Neuronal stem cell (in vitro differentiated cells): ENCODE data around the gene SERPINA5.

Source experiments
- DNase-seq: peaks from one replicate; pipeline ENCODE4 v3.0.0-alpha.2; 2013; ENCODE audit warnings: low spot score
- H2AFZ ChIP-seq: one replicate; pipeline ENCODE4 v1.6.1; 2013; ENCODE audit warnings: mild to moderate bottlenecking, low read length, inconsistent platforms
- H2AK5ac ChIP-seq: 2 replicates; pipeline ENCODE4 v1.6.1; 2013; ENCODE audit warnings: low read depth, mild to moderate bottlenecking, inconsistent platforms, low read length, moderate library complexity, mixed read lengths
- H2BK120ac ChIP-seq: 2 replicates; pipeline ENCODE4 v1.6.1; 2013; ENCODE audit warnings: low read depth, mild to moderate bottlenecking, inconsistent platforms, low read length, moderate library complexity, mixed read lengths
- H2BK12ac ChIP-seq: one replicate; pipeline ENCODE4 v1.6.1; 2013; ENCODE audit warnings: low read length, inconsistent platforms
- H2BK15ac ChIP-seq: 2 replicates; pipeline ENCODE4 v1.6.1; 2013; ENCODE audit warnings: mild to moderate bottlenecking, low read length, inconsistent platforms, mixed read lengths
- H2BK5ac ChIP-seq: one replicate; pipeline ENCODE4 v1.6.1; 2013; ENCODE audit warnings: inconsistent platforms, mild to moderate bottlenecking, low read length, moderate library complexity
- H3K14ac ChIP-seq: one replicate; pipeline ENCODE4 v1.6.1; 2013; ENCODE audit warnings: low read length, inconsistent platforms
- H3K18ac ChIP-seq: 2 replicates; pipeline ENCODE4 v1.6.1; 2013; ENCODE audit warnings: low read length, inconsistent platforms
- H3K23ac ChIP-seq: 2 replicates; pipeline ENCODE4 v1.6.1; 2013; ENCODE audit warnings: low read depth, mild to moderate bottlenecking, mixed read lengths, low read length, inconsistent platforms; ENCODE audit not compliant: poor library complexity
- H3K27ac ChIP-seq: replicated peaks from 3 replicates; pipeline ENCODE4 v1.5.1; 2013; ENCODE audit warnings: low read length, inconsistent platforms
- H3K27me3 ChIP-seq, 3 experiments: 2 replicates each; pipeline ENCODE4 v1.6.1; 2013; ENCODE audit warnings: low read length in 3 of 3, mild to moderate bottlenecking in 2 of 3, inconsistent platforms in 1 of 3, low read depth in 1 of 3, mixed read lengths in 1 of 3, moderate library complexity in 1 of 3; ENCODE audit not compliant: control insufficient read depth in 3 of 3, insufficient read depth in 3 of 3
- H3K36me3 ChIP-seq, 2 donors: replicated peaks in 1 of 2; 2 replicates each; pipeline ENCODE4 v1.6.1; 2013; ENCODE audit warnings: low read length in 2 of 2; ENCODE audit not compliant: control insufficient read depth in 2 of 2, insufficient read depth in 2 of 2
- H3K4ac ChIP-seq: 2 replicates; pipeline ENCODE4 v1.6.1; 2013; ENCODE audit warnings: inconsistent platforms, mild to moderate bottlenecking, low read length, moderate library complexity
- H3K4me1 ChIP-seq, 2 donors: 1 replicate in 1 of 2; 2 replicates in 1 of 2; pipeline ENCODE4 v1.6.1; 2013; ENCODE audit warnings: low read length in 2 of 2, low read depth in 1 of 2; ENCODE audit not compliant: control insufficient read depth in 2 of 2, insufficient read depth in 1 of 2
- H3K4me2 ChIP-seq: one replicate; pipeline ENCODE4 v1.6.1; 2013; ENCODE audit warnings: mild to moderate bottlenecking, low read length, inconsistent platforms; ENCODE audit not compliant: insufficient read depth, poor library complexity, severe bottlenecking
- H3K4me3 ChIP-seq, 2 donors: 2 replicates each; pipeline ENCODE4 v1.5.1; 2013; ENCODE audit warnings: low read length in 2 of 2, mild to moderate bottlenecking in 2 of 2, inconsistent platforms in 1 of 2, moderate library complexity in 1 of 2
- H3K79me1 ChIP-seq: one replicate; pipeline ENCODE4 v1.6.1; 2013; ENCODE audit warnings: low read depth, mild to moderate bottlenecking, inconsistent platforms, low read length, moderate library complexity
- H3K9ac ChIP-seq: one replicate; pipeline ENCODE4 v1.6.1; 2013; ENCODE audit warnings: mild to moderate bottlenecking, low read depth, low read length, inconsistent platforms; ENCODE audit not compliant: poor library complexity
- H3K9me3 ChIP-seq, 2 donors: replicated peaks in 1 of 2; 2 replicates each; pipeline versions ENCODE3 to v1.6.1; 2013; ENCODE audit warnings: low read length in 2 of 2, mild to moderate bottlenecking in 2 of 2, inconsistent platforms in 1 of 2, low read depth in 1 of 2, mixed read lengths in 1 of 2, moderate library complexity in 1 of 2; ENCODE audit not compliant: control insufficient read depth in 2 of 2, insufficient read depth in 1 of 2
- H4K8ac ChIP-seq: one replicate; pipeline ENCODE4 v1.6.1; 2013; ENCODE audit warnings: low read depth, mild to moderate bottlenecking, inconsistent platforms, low read length, moderate library complexity
- H4K91ac ChIP-seq: one replicate; pipeline ENCODE4 v1.6.1; 2013; ENCODE audit warnings: low read length, low read depth, mild to moderate bottlenecking, inconsistent platforms; ENCODE audit not compliant: poor library complexity
- WGBS, 2 donors: extraction: QIAGEN DNeasy Blood & Tissue Kit; methylation state at CpG; one replicate each; pipeline ENCODE4 v1.1.7; 2013; ENCODE audit warnings: missing lambda C conversion rate in 2 of 2, mixed read lengths in 1 of 2; ENCODE audit not compliant: insufficient read length in 2 of 2, insufficient replicate concordance in 1 of 2; ENCODE audit errors: extremely low coverage in 2 of 2; 5-methylcytosine and 5-hydroxymethylcytosine counted together

Gene SERPINA5

DNA sequence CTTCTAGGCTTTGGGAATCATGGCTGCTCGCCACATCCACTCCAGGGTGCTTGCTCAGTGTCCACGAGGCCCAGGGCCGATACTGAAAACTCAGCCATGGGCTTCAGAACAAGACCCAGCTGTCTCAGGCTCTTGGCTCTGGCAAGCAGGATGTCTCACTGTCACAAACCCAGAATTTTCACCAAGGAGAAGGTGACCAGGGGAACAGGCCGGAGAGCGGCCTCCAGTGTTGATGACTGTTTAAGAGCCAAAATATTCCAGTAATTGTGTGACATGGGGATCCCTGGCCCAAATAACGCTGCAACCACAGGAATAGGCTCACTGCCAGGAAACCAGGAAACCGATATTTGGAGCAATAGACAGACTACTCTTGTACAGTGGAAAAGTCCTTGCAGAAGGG is 9.8 kb upstream of the SERPINA5 start:
- Histone ChIP-seq H2AFZ (no peak overlapping the region), H3K4me1 (no peaks in the 10 kb centered on the region), H3K9me3 (peaks cover 0 to 2% of the 10 kb centered on the region in 2 donors), H2BK120ac (no peak overlapping the region), H3K79me1 (no peaks in the 10 kb centered on the region), H3K4me3 (no peak overlapping the region), H3K4me2 (no peak overlapping the region), H3K4ac (no peak overlapping the region), H2BK12ac (no peak overlapping the region), H3K9ac (no peak overlapping the region), H3K18ac (peak overlapping the region; percentile 29), H3K23ac (no peak overlapping the region), H4K91ac (no peak overlapping the region), H3K14ac (no peak overlapping the region), H2BK5ac (no peak overlapping the region), H3K27me3 (no peaks in the 10 kb centered on the region), H2AK5ac (no peak overlapping the region), H3K36me3 (no peaks in the 10 kb centered on the region), H2BK15ac (no peak overlapping the region), H4K8ac (no peak overlapping the region), H3K27ac (no peak overlapping the region)
- no CpG with 5 or more reads among the region's 7 CpGs for WGBS, 2 donors
- DNase-seq, result no peak

DNA sequence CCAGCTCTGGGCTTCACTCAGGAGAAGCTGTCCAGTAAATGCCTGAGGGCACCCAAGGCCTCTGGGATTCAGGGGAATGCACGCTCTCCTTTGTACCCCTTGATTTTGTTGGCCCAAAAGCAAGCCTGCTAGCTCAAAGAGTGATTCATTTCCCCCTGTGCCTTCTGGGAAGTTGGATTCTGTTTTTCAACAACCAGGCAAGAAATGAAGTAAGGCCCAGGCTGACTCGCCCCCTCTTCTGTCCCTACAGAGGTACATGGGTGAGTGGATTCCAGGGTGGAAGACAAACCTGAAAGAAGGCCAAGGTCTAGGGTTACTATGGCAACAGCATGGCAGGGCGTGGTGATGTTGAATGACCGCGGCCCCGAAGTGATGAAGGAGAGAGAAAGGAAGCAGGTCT is 9.3 kb upstream of the SERPINA5 start:
- no peak overlapping the region for H3K9ac ChIP-seq
- no peak overlapping the region for H3K4me2 ChIP-seq
- H2BK12ac ChIP-seq, result no peak overlapping the region
- H3K14ac ChIP-seq, result no peak overlapping the region
- H4K8ac ChIP-seq, result no peak overlapping the region
- H3K4me1 ChIP-seq, result no peaks in the 10 kb centered on the region
- no peak overlapping the region for H4K91ac ChIP-seq
- no peaks in the 10 kb centered on the region for H3K36me3 ChIP-seq
- H3K9me3 ChIP-seq, result peaks cover 0 to 2% of the 10 kb centered on the region in 2 donors
- no peak overlapping the region for H2AFZ ChIP-seq
- no peak for DNase-seq
- H3K18ac ChIP-seq, result no peak overlapping the region
- no peak overlapping the region for H2BK5ac ChIP-seq
- no peak overlapping the region for H2AK5ac ChIP-seq
- H3K79me1 ChIP-seq, result no peaks in the 10 kb centered on the region
- H3K4me3 ChIP-seq, result no peak overlapping the region
- H2BK15ac ChIP-seq, result no peak overlapping the region
- no peaks in the 10 kb centered on the region for H3K27me3 ChIP-seq
- no peak overlapping the region for H2BK120ac ChIP-seq
- H3K27ac ChIP-seq, result no peak overlapping the region
- H3K23ac ChIP-seq, result no peak overlapping the region
- H3K4ac ChIP-seq, result no peak overlapping the region
- no CpG with 5 or more reads among the region's 6 CpGs for WGBS, 2 donors

DNA sequence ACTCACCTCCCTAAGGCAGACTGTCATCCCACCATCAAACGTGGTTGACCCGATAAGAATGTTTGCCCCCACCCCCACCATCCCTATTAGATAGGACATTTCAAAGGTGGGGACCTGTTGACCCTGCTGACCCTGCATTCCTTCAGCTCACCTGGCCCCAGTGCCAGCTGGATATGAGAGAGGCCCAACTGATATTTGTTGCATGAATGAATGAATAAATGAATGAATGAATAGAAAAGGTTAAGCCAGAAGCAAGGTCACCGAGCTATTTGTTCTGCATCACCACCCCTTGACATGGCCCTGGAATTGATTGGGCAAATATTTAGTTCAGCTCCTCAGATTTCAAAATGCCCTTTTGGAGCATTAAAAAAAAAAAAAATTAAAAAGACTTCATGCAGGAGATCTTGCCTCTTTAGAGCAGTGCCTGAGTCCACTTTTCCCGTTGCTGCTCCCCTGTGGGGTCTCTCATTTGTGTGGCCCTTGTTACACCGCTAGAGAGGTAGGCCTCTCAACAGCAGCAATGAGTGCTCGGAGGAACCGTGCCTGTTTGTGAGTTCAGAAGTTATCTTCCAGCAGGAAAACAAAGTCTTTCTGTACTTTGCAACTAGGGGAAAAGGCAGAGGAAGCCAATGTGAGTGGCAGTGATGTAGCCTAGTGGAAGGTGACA is 8.5 kb upstream of the SERPINA5 start:
- WGBS, 2 donors, result no CpG with 5 or more reads among the region's 7 CpGs
- Histone ChIP-seq H3K4ac (no peak overlapping the region), H3K79me1 (no peaks in the 10 kb centered on the region)

GRCh38 chr14:94573475-94574277 is 7.5 kb upstream of the SERPINA5 start:
- H2BK5ac ChIP-seq, result no peak overlapping the region
- no peak overlapping the region for H2AFZ ChIP-seq
- H3K9me3 ChIP-seq, result peaks cover 0 to 2% of the 10 kb centered on the region in 2 donors
- no peak overlapping the region for H2BK120ac ChIP-seq
- no peak overlapping the region for H3K14ac ChIP-seq
- no peaks in the 10 kb centered on the region for H3K79me1 ChIP-seq
- H3K23ac ChIP-seq, result no peak overlapping the region
- H3K27me3 ChIP-seq, result no peaks in the 10 kb centered on the region
- H3K18ac ChIP-seq, result no peak overlapping the region
- no peaks in the 10 kb centered on the region for H3K4me1 ChIP-seq
- no peak overlapping the region for H3K4me2 ChIP-seq
- DNase-seq, result no peak
- no peak overlapping the region for H3K4me3 ChIP-seq
- no peak overlapping the region for H2BK15ac ChIP-seq
- H3K4ac ChIP-seq, result no peak overlapping the region
- H2BK12ac ChIP-seq, result no peak overlapping the region
- H4K91ac ChIP-seq, result no peak overlapping the region
- H3K36me3 ChIP-seq, result no peaks in the 10 kb centered on the region
- no CpG with 5 or more reads among the region's 6 CpGs for WGBS, 2 donors
- no peak overlapping the region for H4K8ac ChIP-seq
- no peak overlapping the region for H3K9ac ChIP-seq
- no peak overlapping the region for H3K27ac ChIP-seq
- no peak overlapping the region for H2AK5ac ChIP-seq

More for the DNA sequence above, 8.5 kb upstream of the SERPINA5 start:
- no peak overlapping the region for H3K4me3 ChIP-seq
- H4K91ac ChIP-seq, result no peak overlapping the region
- H2BK5ac ChIP-seq, result no peak overlapping the region
- H3K4me2 ChIP-seq, result no peak overlapping the region
- no peak overlapping the region for H3K23ac ChIP-seq
- H3K14ac ChIP-seq, result no peak overlapping the region
- H2BK12ac ChIP-seq, result no peak overlapping the region
- H3K9me3 ChIP-seq, result peaks cover 0 to 2% of the 10 kb centered on the region in 2 donors
- H2AK5ac ChIP-seq, result no peak overlapping the region
- no peaks in the 10 kb centered on the region for H3K27me3 ChIP-seq
- no peak overlapping the region for H3K27ac ChIP-seq
- H2BK15ac ChIP-seq, result no peak overlapping the region
- no peaks in the 10 kb centered on the region for H3K4me1 ChIP-seq
- no peak overlapping the region for H3K9ac ChIP-seq
- H3K18ac ChIP-seq, result no peak overlapping the region
- H4K8ac ChIP-seq, result no peak overlapping the region
- no peaks in the 10 kb centered on the region for H3K36me3 ChIP-seq
- no peak overlapping the region for H2BK120ac ChIP-seq
- no peak for DNase-seq
- no peak overlapping the region for H2AFZ ChIP-seq
